Cardiac muscle cell (in vitro differentiated cells and primary cell): ENCODE measurements around the gene ABCC12. TPM values are rescaled to one million over a fixed set of nuclear protein-coding genes. Genes with fewer than 3 reads are reported as not detected.
"Not testable (repeated sequence)": the region's sequence is repeated elsewhere in the genome, so short reads cannot be mapped to it uniquely, and the experiment has no call there.

Source experiments
- DNase-seq, 2 donors: peaks; one replicate each; pipeline versions ENCODE4 v3.0.0 to v3.0.0-alpha.2; 2010 to 2017; ENCODE audit warnings: low read depth in 1 of 2, low spot score in 1 of 2
- H3K27ac ChIP-seq: fragments of 200-600 bp; sonication (generic); 2 replicates; pipeline ENCODE4 v1.5.1; 2016
- H3K27me3 ChIP-seq: fragments of 200-600 bp; sonication (generic); 2 replicates; pipeline ENCODE4 v1.6.0; 2016; ENCODE audit warnings: control low read depth
- H3K36me3 ChIP-seq: fragments of 200-600 bp; sonication (generic); 2 replicates; pipeline ENCODE4 v1.5.1; 2016; ENCODE audit warnings: control low read depth
- H3K4me1 ChIP-seq: fragments of 200-600 bp; sonication (generic); 2 replicates; pipeline ENCODE4 v1.8.1; 2017; ENCODE audit warnings: low read depth, mild to moderate bottlenecking, mixed run types
- H3K4me3 ChIP-seq: fragments of 200-600 bp; sonication (generic); 2 replicates; pipeline ENCODE4 v1.5.1; 2016; ENCODE audit warnings: mild to moderate bottlenecking
- H3K9me3 ChIP-seq: fragments of 200-600 bp; sonication (generic); 2 replicates; pipeline ENCODE4 v1.5.1; 2017; ENCODE audit warnings: low read depth, mild to moderate bottlenecking, control low read depth
- CTCF ChIP-seq: IDR thresholded peaks from 2 replicates; pipeline ENCODE4 v1.5.1; 2012; ENCODE audit warnings: low read depth, mild to moderate bottlenecking, low read length
- polyA plus RNA-seq: library from polyadenylated mRNA; unstranded; fragments of >200 nt; fragmentation: Nextera tagmentation; extraction: Ambion mirVana; gene quantifications from 2 replicates; pipeline ENCODE4 v1.2.1, GENCODE V29; 2016
- total RNA-seq: library from RNA; depleted of rRNA; stranded (reverse); fragments of >200 nt; gene quantifications from 2 replicates; pipeline ENCODE4 v1.2.3, GENCODE V29; 2016

ABCC12 gene
- total and polyA plus RNA-seq, 2 experiments from 2014 or later: not detected

DNA sequence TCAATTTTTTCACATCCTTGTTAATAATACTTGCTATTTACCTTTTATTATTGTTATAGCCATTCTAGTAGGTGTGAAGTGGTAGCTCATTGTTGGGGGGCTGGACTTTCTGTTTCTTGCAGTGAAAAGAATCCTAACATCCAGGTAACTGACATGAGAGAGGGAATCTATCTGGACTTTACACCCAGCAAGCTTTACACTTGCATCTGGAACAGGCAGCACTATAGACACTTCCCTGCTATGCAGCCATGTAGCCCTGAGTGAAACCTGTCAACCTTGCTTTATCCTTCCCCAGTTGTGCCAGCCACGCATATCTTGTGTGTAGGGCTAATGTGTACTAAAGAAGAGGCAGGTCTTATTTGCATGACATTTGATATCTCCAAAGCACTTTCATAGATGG is 16.9 kb upstream of the ABCC12 start:
- Histone ChIP-seq H3K36me3 (no peaks in the 10 kb centered on the region), H3K27ac (no peak overlapping the region), H3K4me3 (no peak overlapping the region), H3K9me3 (no peaks in the 10 kb centered on the region), H3K4me1 (no peaks in the 10 kb centered on the region), H3K27me3 (no peaks in the 10 kb centered on the region)
- no peak for DNase-seq
- TF ChIP-seq CTCF: no peak

DNA sequence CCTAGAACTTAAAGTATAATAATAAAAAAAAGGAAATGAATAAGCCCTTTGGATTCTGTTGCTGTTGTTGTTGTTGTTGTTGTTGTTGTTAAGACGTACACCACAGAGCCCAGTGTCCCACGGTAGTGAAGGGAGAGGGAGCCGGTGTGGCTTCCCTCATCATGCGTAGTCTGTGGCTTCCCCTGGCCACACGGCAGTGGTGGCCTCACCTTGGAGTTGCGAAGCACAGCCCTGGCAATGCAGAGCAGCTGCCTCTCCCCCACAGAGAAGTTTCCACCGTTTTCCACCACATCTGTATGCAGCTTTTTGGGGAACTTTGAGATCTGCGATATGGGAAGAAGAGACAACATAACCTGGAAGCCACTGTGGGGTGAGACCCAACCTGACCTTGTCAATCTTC is 14.1 kb upstream of the ABCC12 start:
- no peak for TF ChIP-seq CTCF
- no peak overlapping the region for H3K4me3 ChIP-seq

DNA sequence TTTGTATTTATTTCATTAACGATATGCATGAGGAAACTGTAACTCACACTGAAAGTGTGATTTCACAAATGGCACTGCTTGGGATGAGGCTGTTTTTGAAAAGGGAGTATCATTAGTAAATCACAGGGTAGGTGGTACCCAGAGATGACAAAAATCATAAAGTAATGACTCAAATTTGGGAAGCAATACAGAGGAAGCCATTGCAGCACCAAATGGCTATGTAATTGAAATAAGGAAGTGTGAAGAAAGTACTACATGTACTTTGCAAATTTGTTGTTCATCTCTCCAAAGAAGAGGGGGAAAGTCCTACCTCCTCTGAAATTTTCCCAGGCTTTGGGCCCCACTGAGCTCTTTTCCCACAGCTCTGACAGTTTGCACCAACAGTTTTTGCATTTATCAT is 12.3 kb upstream of the ABCC12 start:
- no peak overlapping the region for H3K27ac ChIP-seq
- H3K9me3 ChIP-seq: no peaks in the 10 kb centered on the region
- TF ChIP-seq CTCF: no peak
- DNase-seq: no peak
- no peak overlapping the region for H3K4me3 ChIP-seq
- H3K27me3 ChIP-seq: no peaks in the 10 kb centered on the region
- no peaks in the 10 kb centered on the region for H3K4me1 ChIP-seq
- H3K36me3 ChIP-seq: no peaks in the 10 kb centered on the region

More for the DNA sequence above, 14.1 kb upstream of the ABCC12 start:
- Histone ChIP-seq H3K36me3 (no peaks in the 10 kb centered on the region), H3K4me1 (no peaks in the 10 kb centered on the region), H3K27me3 (no peaks in the 10 kb centered on the region), H3K27ac (no peak overlapping the region), H3K9me3 (no peaks in the 10 kb centered on the region)
- no peak for DNase-seq

- not testable (repeated sequence) for DNase-seq, H3K4me1 ChIP-seq, H3K27me3 ChIP-seq, H3K4me3 ChIP-seq, H3K9me3 ChIP-seq, H3K27ac ChIP-seq, H3K36me3 ChIP-seq
Measured at GRCh38 chr16:48166617-48167016, 10.8 kb upstream of the ABCC12 start.

DNA sequence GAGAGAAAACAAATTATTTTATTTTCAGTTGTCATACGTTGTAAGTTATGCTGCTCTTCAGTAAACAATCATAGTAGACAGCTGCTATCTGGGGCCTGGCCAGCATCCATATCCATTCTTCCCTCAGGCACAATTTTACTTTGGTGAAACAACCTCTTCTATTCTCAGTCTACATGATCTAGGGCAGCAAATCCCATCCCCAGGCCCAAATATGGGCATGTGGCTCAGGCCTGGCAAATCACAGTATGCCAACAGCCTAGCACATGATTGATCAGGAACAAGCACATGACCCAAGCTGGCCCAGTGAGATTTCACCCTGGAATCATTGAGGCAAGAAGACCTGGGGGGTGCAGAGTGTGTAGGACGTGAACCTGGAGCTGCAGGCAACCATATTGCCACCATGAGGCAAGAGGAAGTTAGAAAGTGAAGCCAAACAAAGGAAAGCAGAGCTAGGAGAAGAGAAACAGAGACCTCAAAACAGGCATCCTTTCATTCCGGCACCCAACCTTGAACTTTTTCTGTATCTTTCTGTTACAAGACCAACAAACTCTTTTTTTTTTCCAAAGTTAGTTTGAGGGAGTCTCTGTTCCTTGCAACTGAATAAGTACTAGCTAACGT is 10.3 kb upstream of the ABCC12 start:
- no peaks in the 10 kb centered on the region for H3K27me3 ChIP-seq
- H3K4me1 ChIP-seq: no peaks in the 10 kb centered on the region
- no peak overlapping the region for H3K27ac ChIP-seq
- no peak for TF ChIP-seq CTCF
- peak in 1 of 2 donors; percentile 14 for DNase-seq
- no peaks in the 10 kb centered on the region for H3K36me3 ChIP-seq
- no peaks in the 10 kb centered on the region for H3K9me3 ChIP-seq
- H3K4me3 ChIP-seq: no peak overlapping the region

DNA sequence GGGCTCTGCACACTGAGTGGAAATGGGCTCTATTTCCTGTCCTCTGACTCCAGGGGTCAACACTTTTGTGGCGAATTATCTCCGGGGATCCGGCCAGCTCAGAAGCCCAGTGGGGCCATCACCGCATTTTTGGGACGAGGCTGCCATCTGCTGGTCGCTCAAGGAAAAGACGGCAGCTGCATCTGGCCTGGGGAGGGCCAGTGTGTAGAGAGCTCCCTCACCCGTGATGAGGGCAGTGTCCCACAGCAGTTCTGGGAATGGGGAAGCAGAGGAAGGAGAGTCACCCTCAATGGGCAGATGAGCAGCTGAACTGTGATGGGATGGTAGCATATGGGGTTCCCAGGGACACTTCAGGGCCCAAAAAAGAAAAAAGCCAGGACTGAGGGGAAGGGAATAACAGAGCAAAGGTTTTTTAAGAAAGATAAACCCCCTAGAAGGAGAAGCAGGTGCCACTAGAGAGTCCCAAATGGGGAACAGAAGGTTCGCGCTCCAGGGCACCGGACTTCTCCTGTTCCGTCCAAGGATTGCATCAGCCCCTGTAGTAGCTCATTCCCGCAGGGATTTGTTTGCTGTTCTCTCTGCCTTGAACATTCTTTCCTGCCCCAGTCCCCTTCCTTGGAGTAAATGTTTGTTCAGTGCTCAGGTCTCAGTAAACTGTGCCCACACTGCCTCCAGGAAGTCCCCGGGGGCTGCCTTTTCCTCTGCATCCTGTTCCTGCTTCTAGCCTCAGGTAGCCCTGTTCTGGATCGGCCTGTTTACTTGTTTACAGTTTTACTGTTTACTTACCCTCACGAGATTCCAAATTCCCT is 9.3 kb upstream of the ABCC12 start:
- no peaks in the 10 kb centered on the region for H3K4me1 ChIP-seq
- H3K27ac ChIP-seq: no peak overlapping the region
- no peaks in the 10 kb centered on the region for H3K36me3 ChIP-seq
- TF ChIP-seq CTCF: peak; percentile 72
- no peak overlapping the region for H3K4me3 ChIP-seq
- H3K9me3 ChIP-seq: no peaks in the 10 kb centered on the region
- peak; percentile 74 to 78 for DNase-seq
- H3K27me3 ChIP-seq: no peaks in the 10 kb centered on the region
